ENCODE measurements around the gene SLC31A1. TPM values are rescaled to one million over a fixed set of nuclear protein-coding genes. Genes with fewer than 3 reads are reported as not detected.

Gene SLC31A1
- total and polyA plus RNA-seq, 2 of the 8 experiments (the other 6 are each of a cell fraction or from before 2014, with no cell fraction given): 23.9 to 40.8 TPM

DNA sequence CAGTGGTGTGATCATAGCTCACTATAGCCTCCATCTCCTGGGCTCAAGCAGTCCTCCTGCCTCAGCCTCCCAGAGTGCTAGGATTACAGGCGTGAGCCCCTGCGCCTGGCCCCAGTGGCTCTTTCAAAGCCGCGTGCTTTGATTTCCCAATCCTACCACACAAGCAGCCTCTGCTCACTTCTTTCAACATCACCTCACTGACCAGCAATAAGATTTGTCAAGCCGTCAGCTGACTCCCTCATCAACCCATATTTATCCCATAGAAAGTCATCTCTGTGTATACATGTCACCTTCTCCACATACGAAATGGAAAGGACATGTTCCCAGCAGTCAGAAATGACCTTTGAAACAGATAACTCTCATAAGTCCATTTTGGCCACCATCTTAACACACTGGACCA, 44.5 kb upstream of the SLC31A1 start:
- Histone ChIP-seq H3K18ac (ENCODE audit: extremely low read depth, low read length) (no peak overlapping the region), H4K91ac (replicated peaks; ENCODE audit: insufficient read length, low read length) (no peak overlapping the region), H2BK120ac (replicated peaks; ENCODE audit: low read depth, low read length) (no peak overlapping the region), H3K79me2 (ENCODE audit: control insufficient read depth in 1 of 2, insufficient read depth in 2 of 2, low read length in 2 of 2) (no peaks in the 10 kb centered on the region), H4K8ac (ENCODE audit: extremely low read depth, insufficient read depth, low read length) (no peak overlapping the region), H3K27ac (ENCODE audit: low read depth, low read length) (no peak overlapping the region), H3K23me2 (ENCODE audit: low read depth, low read length) (no peaks in the 10 kb centered on the region), H3K4me2 (ENCODE audit: insufficient read depth in 1 of 2, low read depth in 2 of 2, low read length in 2 of 2) (no peak overlapping the region), H2BK15ac (ENCODE audit: low read length) (no peak overlapping the region), H3K4me1 (replicated peaks in 1 of 4; ENCODE audit: control insufficient read depth in 3 of 4, insufficient read depth in 4 of 4, low read length in 3 of 4) (no peaks in the 10 kb centered on the region), H3K27me3 (replicated peaks in 1 of 4; ENCODE audit: control insufficient read depth in 3 of 4, extremely low read depth in 1 of 4, insufficient read depth in 3 of 4, low read length in 3 of 4) (no peaks in the 10 kb centered on the region), H3K79me1 (ENCODE audit: low read depth, low read length) (no peaks in the 10 kb centered on the region), H2BK12ac (ENCODE audit: low read depth, low read length) (no peak overlapping the region), H3K4me3 (ENCODE audit: extremely low read depth in 1 of 4, insufficient read depth in 2 of 4, low read depth in 3 of 4, low read length in 4 of 4) (no peak overlapping the region), H4K5ac (ENCODE audit: insufficient read length, low read depth, low read length) (no peak overlapping the region), H3K9ac (replicated peaks in 1 of 4; ENCODE audit: extremely low read depth in 1 of 4, low read depth in 3 of 4, low read length in 3 of 4) (no peak overlapping the region), H3K56ac (replicated peaks; ENCODE audit: insufficient read length, low read depth, low read length) (no peak overlapping the region), H3K23ac (ENCODE audit: insufficient read length) (no peak overlapping the region), H2AK5ac (ENCODE audit: low read depth, low read length) (no peak overlapping the region), H3K14ac (ENCODE audit: insufficient read length) (no peak overlapping the region), H2BK20ac (ENCODE audit: low read length) (no peak overlapping the region), H4K20me1 (replicated peaks in 1 of 2; ENCODE audit: control insufficient read depth in 1 of 2, insufficient read depth in 2 of 2, low read length in 2 of 2) (no peaks in the 10 kb centered on the region), H3K4ac (replicated peaks; ENCODE audit: insufficient read length, low read depth, low read length) (no peak overlapping the region), H2AFZ (ENCODE audit: low read length) (no peak overlapping the region), H3K9me3 (ENCODE audit: insufficient read depth in 2 of 2, low read depth in 1 of 2, low read length in 1 of 2) (no peaks in the 10 kb centered on the region), H3K36me3 (ENCODE audit: control insufficient read depth in 2 of 4, insufficient read depth in 4 of 4, low read length in 3 of 4) (peaks cover 7 to 32% (median 23%) of the 10 kb centered on the region in 4 experiments; a peak in 7 of 8 replicates), H2BK5ac (ENCODE audit: low read depth, low read length) (no peak overlapping the region)
- POLR2A ChIA-PET (ENCODE audit: partially characterized antibody): no interaction called here
- DNase-seq (ENCODE audit: low read depth in 1 of 2, low spot score in 2 of 2) (no peak), FAIRE-seq (no peak)
- WGBS, 2 experiments (ENCODE audit: extremely low coverage in 1 of 2, insufficient coverage in 1 of 2, insufficient read length in 1 of 2, insufficient replicate concordance in 2 of 2, low coverage in 1 of 2, low lambda C conversion rate in 2 of 2, missing lambda C conversion rate in 1 of 2): 90% methylated on average over 6 of the region's 6 CpGs; no CpG with 5 or more reads in 1 of the 2 experiments
- CTCF ChIA-PET (ENCODE audit: partially characterized antibody): interaction anchor here (1.3 to 1.9 kb wide), 2 partner anchors 9 to 26 kb away, joined by 4 to 5 read pairs; partner anchors contain the start of gene SLC31A2
- no peak for TF ChIP-seq POU5F1 (IDR thresholded peaks at IDR 0.05; ENCODE audit: low read depth, low read length)
- no peak for TF ChIP-seq KDM1A (IDR thresholded peaks at IDR 0.05; ENCODE audit: borderline replicate concordance, low read length)
- no peak for TF ChIP-seq FOSL1 (IDR thresholded peaks at IDR 0.05; ENCODE audit: insufficient read depth, low read depth, low read length)
- no peak for TF ChIP-seq KDM4A (IDR thresholded peaks at IDR 0.05; ENCODE audit: low read depth, low read length, severe bottlenecking)
- TF ChIP-seq RNF2 (IDR thresholded peaks at IDR 0.05; ENCODE audit: borderline replicate concordance, low read depth, low read length, missing control alignments, poor library complexity, severe bottlenecking): no peak
- no peak for TF ChIP-seq SP2 (IDR thresholded peaks at IDR 0.05; ENCODE audit: low read length)
- TF ChIP-seq SAP30 (IDR thresholded peaks at IDR 0.05; ENCODE audit: insufficient read depth, insufficient replicate concordance, low read length): no peak
- no peak for TF ChIP-seq RAD21 (IDR thresholded peaks at IDR 0.05 in 1 of 2, conservative IDR thresholded peaks at IDR 0.05 in 1 of 2; ENCODE audit: low read depth in 2 of 2, low read length in 2 of 2)
- no peak for TF ChIP-seq TEAD4 (IDR thresholded peaks at IDR 0.05; ENCODE audit: low read depth, low read length)
- TF ChIP-seq BCL11A (IDR thresholded peaks at IDR 0.05; ENCODE audit: low read depth in 2 of 2, low read length in 2 of 2): no peak
- no peak for TF ChIP-seq RFX5 (IDR thresholded peaks at IDR 0.05; ENCODE audit: borderline replicate concordance, low read depth, low read length)
